ENCODE measurements around the gene ZDHHC12.

GRCh38 chr9:128718475-128718874, 5.5 kb downstream of the ZDHHC12 start:
- no peak for TF ChIP-seq POLR2AphosphoS5 (IDR thresholded peaks at IDR 0.05; ENCODE audit: borderline replicate concordance, low read depth, low read length)
- no peak for TF ChIP-seq EZH2 (IDR thresholded peaks at IDR 0.05)

Data from SK-N-MC (cell line).